ENCODE data around the gene SLC16A1.

SLC16A1 gene

DNA sequence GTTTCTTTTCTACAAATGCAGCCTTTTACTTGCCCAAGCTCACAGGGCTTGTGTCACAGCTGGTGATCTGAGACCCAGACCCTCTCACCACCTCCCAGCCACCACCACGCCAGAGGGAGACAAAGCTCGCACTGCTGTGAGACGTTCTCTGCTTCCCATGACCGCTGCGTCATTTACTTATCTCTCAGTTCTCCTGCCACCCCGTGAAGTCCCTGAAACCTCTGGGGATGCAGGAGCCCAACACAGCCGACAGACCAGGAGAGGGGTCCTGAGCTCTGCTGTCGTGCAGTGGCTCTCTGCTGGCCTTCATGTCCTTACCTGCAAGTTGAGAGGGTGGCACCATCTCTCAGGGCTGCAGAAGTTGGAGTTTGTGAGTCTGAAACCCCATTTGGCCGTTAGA, 77.7 kb downstream of the SLC16A1 start:
- no peak for DNase-seq

- no peak for DNase-seq
Observed at GRCh38 chr1:112877750-112878149, 78.2 kb downstream of the SLC16A1 start.

GRCh38 chr1:112876315-112876714, 79.7 kb downstream of the SLC16A1 start:
- no peak for DNase-seq

- no peak for DNase-seq
Observed at GRCh38 chr1:112872551-112872962, 83.4 kb downstream of the SLC16A1 start.

DNA sequence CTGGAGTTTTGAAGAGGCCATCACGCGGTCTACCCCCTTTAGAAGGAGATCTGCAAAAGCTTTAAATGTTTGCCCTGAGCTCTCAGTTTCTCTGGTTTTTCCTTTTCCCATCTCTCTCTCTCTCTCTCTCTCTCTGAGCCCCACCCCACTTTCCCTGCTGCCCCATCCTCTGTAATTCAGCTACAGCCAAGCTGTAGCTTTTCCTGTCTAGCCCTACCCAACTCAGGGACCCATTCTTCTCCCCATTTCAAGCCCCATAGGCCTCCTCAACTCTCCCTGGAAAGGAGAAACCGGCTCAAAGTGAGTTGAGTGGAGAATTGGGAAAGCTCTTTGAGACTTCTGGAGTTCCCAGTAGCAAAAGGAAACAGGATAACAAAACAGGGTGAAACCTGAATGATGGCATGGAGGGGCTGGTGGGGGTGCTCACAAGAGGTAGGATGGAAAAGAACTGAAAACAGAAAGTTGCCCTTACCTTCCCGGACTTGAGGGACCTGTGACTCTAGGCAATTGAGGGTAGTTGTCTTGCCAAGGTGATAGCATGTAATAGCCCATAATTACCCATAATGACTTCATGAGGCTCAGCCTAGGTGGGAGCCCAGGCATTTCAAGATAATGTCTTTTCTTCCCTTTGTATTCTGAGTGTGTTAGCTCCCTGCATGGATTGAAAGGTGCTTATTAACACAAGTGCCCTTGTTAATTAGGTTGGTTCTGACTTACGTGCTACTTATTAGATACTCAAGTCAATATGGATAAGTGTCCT, 84.9 kb downstream of the SLC16A1 start:
- peak; percentile 84 for DNase-seq

DNA sequence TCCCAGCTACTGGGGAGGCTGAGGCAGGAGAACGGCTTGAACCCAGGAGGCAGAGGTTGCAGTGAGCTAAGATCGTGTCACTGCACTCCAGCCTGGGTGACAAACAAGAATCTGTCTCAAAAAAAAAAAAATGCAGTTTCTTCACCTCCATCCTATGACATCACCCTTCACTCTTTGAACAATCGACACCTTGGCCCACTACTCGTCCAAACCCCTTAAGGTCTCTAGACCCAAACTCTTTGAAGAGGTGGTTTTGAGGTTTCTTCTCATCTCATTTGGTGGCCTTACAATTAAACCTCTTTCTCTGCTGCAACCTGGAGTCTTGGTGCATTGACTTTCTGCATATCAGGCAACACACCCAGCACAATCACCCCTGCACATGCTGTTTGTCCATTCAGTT, 86.1 kb downstream of the SLC16A1 start:
- no peak for DNase-seq

GRCh38 chr1:112868191-112868590, 87.8 kb downstream of the SLC16A1 start:
- DNase-seq: no peak

GRCh38 chr1:112866981-112867380, 89.0 kb downstream of the SLC16A1 start:
- DNase-seq: no peak

DNA sequence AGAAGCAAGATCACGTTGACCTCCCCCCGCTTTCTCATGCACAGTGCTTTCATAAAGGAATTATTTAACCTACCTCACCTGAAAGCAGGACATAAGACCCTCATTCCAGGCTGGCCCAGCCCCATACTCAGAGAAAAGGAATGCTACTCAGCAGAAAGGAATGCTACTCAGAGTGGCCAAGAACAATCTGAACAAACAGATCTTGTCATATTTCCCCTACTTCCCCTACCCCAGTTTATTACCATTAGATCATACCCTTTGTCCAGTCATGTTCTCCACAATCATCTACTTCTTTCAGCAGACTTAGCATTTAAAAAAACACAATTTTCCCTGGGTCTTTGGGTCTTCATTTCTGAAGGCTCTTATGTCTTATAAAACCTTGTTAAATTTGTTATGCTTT, 89.8 kb downstream of the SLC16A1 start:
- DNase-seq: no peak

DNA sequence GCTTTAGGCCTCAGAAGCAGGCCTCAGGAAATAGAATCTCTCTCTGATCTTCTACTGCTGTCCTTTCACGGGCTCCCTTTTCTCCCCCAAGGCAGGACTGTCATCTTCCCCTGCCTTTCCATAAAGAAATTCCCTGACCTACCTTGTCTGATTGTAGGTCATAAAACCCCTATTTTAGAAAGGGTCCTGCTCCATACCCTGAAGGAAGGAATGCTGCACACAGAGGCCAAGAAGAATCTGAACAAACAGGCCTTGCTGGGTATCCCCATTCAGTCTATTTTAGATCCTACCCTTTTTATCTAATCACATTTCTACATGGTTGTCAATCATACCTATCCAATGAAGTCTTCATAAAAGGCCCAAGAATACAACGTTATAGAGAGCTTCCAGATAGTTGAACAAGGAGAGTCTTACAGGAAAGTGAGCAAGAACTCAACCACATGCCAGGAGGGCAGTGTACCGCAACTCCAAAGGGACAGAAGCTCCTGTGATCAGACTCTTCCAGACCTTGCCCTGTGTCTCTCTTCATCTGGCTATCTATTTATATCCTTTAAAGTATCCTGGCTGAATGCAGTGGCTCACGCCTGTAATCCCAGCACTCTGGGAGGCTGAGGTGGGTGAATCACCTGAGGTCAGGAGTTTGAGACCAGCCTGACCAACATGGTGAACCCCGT, 93.1 kb downstream of the SLC16A1 start:
- DNase-seq: no peak
